GM19328 (cell line): ENCODE data around the gene AQP2.
"Not testable (repeated sequence)": the region's sequence is repeated elsewhere in the genome, so short reads cannot be mapped to it uniquely, and the experiment has no call there.

ENCODE experiments used
- ATAC-seq: cut with Tn5 transposase; IDR thresholded peaks from one replicate; pipeline ENCODE4 v1.9.1; 2021; ENCODE audit warnings: mild to moderate bottlenecking, moderate library complexity; ENCODE audit not compliant: unreplicated experiment

Gene AQP2

DNA sequence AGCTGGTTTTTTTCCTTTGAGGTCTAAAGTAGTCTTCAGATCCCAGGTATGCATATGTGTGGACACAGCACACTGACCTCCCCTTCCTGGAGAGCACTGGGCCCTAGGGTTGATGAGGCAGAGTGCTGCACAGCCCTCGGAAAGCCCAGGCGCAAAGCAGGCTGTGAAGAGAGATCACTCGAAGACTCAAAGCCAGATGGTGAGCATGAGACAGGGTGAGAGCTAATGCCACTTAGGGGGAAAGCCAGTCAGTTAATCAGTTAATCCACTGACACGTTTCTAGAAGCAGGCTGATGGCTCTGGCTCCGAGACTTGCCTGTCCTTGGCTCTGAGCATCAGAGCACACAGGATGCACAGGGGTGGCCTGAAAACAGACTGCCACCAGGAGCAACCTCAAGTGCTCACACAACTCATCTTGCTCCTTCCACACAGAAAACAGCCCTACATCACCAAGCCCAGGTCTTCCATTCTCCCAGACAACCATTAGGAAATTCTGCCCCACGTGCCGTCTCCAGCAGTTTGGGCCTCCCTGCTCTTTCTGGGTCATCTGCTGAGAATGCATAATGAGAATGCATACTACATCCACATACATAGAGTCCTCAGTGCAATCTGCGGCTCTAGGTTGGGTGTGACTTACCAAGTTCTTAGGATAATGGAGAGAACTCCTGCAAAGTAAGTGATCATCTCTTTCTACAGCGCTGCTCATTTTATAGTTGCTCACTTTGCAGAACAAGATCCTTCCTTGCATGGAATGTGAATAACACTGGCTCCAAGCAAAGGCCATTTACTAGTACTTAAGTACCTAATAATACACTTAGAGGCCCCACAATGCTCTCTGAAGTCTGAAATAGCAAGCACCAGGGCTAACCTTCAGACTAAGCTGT is 34.2 kb downstream of the AQP2 start:
- no peak for ATAC-seq

GRCh38 chr12:49985981-49986380 is 35.4 kb downstream of the AQP2 start:
- ATAC-seq, result no peak

DNA sequence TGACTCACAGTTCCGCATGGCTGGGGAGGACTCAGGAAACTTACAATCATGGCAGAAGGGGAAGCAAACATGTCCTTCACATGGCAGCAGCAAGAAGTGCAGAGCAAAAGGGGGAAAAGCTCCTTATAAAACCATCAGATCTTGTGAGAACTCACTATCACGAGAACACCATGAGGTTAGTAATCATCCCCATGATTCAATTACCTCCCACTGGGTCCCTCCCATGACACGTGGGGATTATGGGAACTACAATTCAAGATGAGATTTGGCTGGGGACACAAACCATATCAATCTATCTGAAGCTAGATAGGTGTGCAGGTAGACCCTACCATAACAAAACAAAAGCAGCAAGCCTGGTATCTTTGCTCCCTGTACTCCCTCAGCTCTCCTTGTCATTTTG is 35.9 kb downstream of the AQP2 start:
- ATAC-seq, result not testable (repeated sequence)

GRCh38 chr12:49987625-49988303 is 37.2 kb downstream of the AQP2 start:
- no peak for ATAC-seq

DNA sequence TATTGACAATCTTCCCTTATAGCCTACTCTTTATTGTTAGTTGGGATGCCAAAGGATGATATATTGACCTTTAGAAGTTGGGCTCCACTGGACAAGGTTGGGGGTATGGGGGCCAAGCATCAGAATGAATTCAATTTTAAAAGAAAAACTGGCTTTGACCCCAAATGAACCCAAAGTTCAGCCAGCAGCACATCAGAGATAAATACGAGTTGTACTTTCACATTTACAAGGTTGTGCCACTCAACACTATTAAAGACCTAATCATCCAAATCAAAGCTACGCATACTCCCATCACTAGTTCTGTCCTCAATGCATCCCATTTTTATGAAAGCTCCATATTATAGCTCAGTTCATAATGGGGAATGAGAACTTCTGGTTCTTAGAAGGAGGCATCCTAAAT is 38.9 kb downstream of the AQP2 start:
- not testable (repeated sequence) for ATAC-seq

- ATAC-seq, result no peak
Observed at GRCh38 chr12:49990273-49990672, 39.7 kb downstream of the AQP2 start.

DNA sequence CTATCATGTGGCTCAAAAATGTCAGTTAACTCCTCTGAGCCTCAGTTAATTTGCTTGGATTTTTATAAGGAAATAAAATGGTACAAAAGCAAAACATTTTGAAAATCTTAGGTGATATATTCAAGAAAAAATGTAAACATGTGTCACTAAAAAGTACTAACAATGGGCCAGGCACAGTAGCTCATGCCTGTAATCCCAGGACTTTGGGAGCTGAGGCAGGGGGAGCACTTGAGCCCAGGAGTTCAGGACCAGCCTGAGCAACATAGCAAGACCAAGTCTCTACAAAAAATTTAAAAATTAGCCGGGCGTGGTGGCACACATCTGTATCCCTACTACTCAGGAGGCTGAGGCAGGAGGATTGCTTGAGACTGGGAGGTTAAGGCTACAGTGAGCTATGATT is 47.9 kb downstream of the AQP2 start:
- ATAC-seq, result no peak

- no peak for ATAC-seq
Observed at GRCh38 chr12:50003595-50003994, 53.1 kb downstream of the AQP2 start.

GRCh38 chr12:50004696-50005095 is 54.2 kb downstream of the AQP2 start:
- ATAC-seq, result no peak

- ATAC-seq, result no peak
Observed at GRCh38 chr12:50005175-50005574, 54.6 kb downstream of the AQP2 start.

- no peak for ATAC-seq
Observed at GRCh38 chr12:50006280-50006679, 55.7 kb downstream of the AQP2 start.

- no peak for ATAC-seq
Observed at GRCh38 chr12:50006754-50007442, 56.4 kb downstream of the AQP2 start.
